H1 (cell line): ENCODE data around the gene GPATCH4. TPM values are rescaled to one million over a fixed set of nuclear protein-coding genes. Genes with fewer than 3 reads are reported as not detected.

ENCODE experiments used
- CTCF ChIA-PET: fragments of 300-600 bp; sonication (Branson Sonifier 250); formaldehyde crosslinking; loops from one replicate; lab custom pipeline; 2021; ENCODE audit not compliant: partially characterized antibody; lab: Charles Lee
- POLR2A ChIA-PET: fragments of 300-600 bp; sonication (Branson Sonifier 250); formaldehyde crosslinking; loops from one replicate; lab custom pipeline; 2021; ENCODE audit warnings: inconsistent platforms; ENCODE audit not compliant: partially characterized antibody; lab: Charles Lee
- DNase-seq, 2 experiments: peaks; one replicate each; pipeline versions ENCODE4 v3.0.0 to v3.0.0-alpha.2; 2010 to 2022; ENCODE audit warnings: low spot score in 2 of 2, low read depth in 1 of 2, mixed read lengths in 1 of 2
- FAIRE-seq: peaks from 2 replicates; lab custom pipeline; 2011; peaks lifted over from hg19 to GRCh38; lab: Jason Lieb, UNC
- H2AFZ ChIP-seq: 2 replicates; pipeline ENCODE4 v1.8.1; 2012; ENCODE audit warnings: low read length, inconsistent platforms
- H2AK5ac ChIP-seq: 2 replicates; pipeline ENCODE4 v1.6.1; 2013; ENCODE audit warnings: low read depth, low read length
- H2BK120ac ChIP-seq: replicated peaks from 2 replicates; pipeline ENCODE3; 2013; ENCODE audit warnings: low read depth, low read length, inconsistent platforms
- H2BK12ac ChIP-seq: 2 replicates; pipeline ENCODE4 v1.6.1; 2013; ENCODE audit warnings: low read depth, low read length
- H2BK15ac ChIP-seq: 2 replicates; pipeline ENCODE4 v1.6.1; 2013; ENCODE audit warnings: low read length
- H2BK20ac ChIP-seq: 2 replicates; pipeline ENCODE4 v1.6.1; 2013; ENCODE audit warnings: low read length
- H2BK5ac ChIP-seq: 2 replicates; pipeline ENCODE4 v1.6.1; 2013; ENCODE audit warnings: low read depth, low read length
- H3K14ac ChIP-seq: 2 replicates; pipeline ENCODE4 v1.6.1; 2013; ENCODE audit warnings: inconsistent platforms; ENCODE audit not compliant: insufficient read length
- H3K18ac ChIP-seq: 2 replicates; pipeline ENCODE4 v1.6.1; 2013; ENCODE audit warnings: low read length; ENCODE audit errors: extremely low read depth
- H3K23ac ChIP-seq: 2 replicates; pipeline ENCODE4 v1.6.1; 2013; ENCODE audit warnings: inconsistent platforms; ENCODE audit not compliant: insufficient read length
- H3K23me2 ChIP-seq: 2 replicates; pipeline ENCODE4 v1.6.1; 2013; ENCODE audit warnings: low read depth, low read length
- H3K27ac ChIP-seq: 2 replicates; pipeline ENCODE4 v1.6.1; 2011; ENCODE audit warnings: low read depth, low read length, inconsistent platforms
- H3K27me3 ChIP-seq, 4 experiments: replicated peaks in 1 of 4; 1 replicate in 1 of 4; 2 replicates in 3 of 4; pipeline versions ENCODE4 v1.6.1 to v1.8.1; 2011 to 2013; ENCODE audit warnings: low read length in 3 of 4, mild to moderate bottlenecking in 3 of 4, inconsistent platforms in 2 of 4, mixed read lengths in 2 of 4, moderate library complexity in 1 of 4; ENCODE audit not compliant: control insufficient read depth in 3 of 4, insufficient read depth in 3 of 4; ENCODE audit errors: extremely low read depth in 1 of 4
- H3K36me3 ChIP-seq, 4 experiments: 2 replicates each; pipeline versions ENCODE4 v1.6.1 to v1.8.1; 2011 to 2013; ENCODE audit warnings: mild to moderate bottlenecking in 4 of 4, low read length in 3 of 4, moderate library complexity in 2 of 4, control low read depth in 1 of 4, inconsistent platforms in 1 of 4; ENCODE audit not compliant: insufficient read depth in 4 of 4, control insufficient read depth in 2 of 4
- H3K4ac ChIP-seq: replicated peaks from 2 replicates; pipeline ENCODE3; 2013; ENCODE audit warnings: low read length, low read depth, mixed read lengths, inconsistent platforms; ENCODE audit not compliant: insufficient read length
- H3K4me1 ChIP-seq, 4 experiments: replicated peaks in 1 of 4; 1 replicate in 1 of 4; 2 replicates in 3 of 4; pipeline versions ENCODE4 v1.6.1 to v1.8.1; 2011 to 2013; ENCODE audit warnings: low read length in 3 of 4, inconsistent platforms in 2 of 4, mixed read lengths in 1 of 4; ENCODE audit not compliant: insufficient read depth in 4 of 4, control insufficient read depth in 3 of 4
- H3K4me2 ChIP-seq, 2 experiments: 2 replicates each; pipeline versions ENCODE4 v1.6.1 to v1.8.1; 2011 to 2013; ENCODE audit warnings: low read depth in 2 of 2, low read length in 2 of 2, control low read depth in 1 of 2, inconsistent platforms in 1 of 2, mild to moderate bottlenecking in 1 of 2; ENCODE audit not compliant: insufficient read depth in 1 of 2
- H3K4me3 ChIP-seq, 4 experiments: fragments of 200-600, 300-600 bp in 1 of 4; sonication (generic), shearing (Covaris generic), sonication (Bioruptor Twin) in 1 of 4; 2 replicates each; pipeline versions ENCODE4 v1.5.1 to v1.8.1; 2011 to 2016; ENCODE audit warnings: low read length in 4 of 4, low read depth in 3 of 4, control low read depth in 2 of 4, inconsistent platforms in 2 of 4, mild to moderate bottlenecking in 2 of 4, mixed read lengths in 1 of 4, moderate library complexity in 1 of 4; ENCODE audit not compliant: insufficient read depth in 2 of 4; ENCODE audit errors: extremely low read depth in 1 of 4
- H3K56ac ChIP-seq: replicated peaks from 2 replicates; pipeline ENCODE3; 2013; ENCODE audit warnings: low read depth, mild to moderate bottlenecking, mixed read lengths, low read length, inconsistent platforms; ENCODE audit not compliant: insufficient read length
- H3K79me1 ChIP-seq: 2 replicates; pipeline ENCODE4 v1.6.1; 2013; ENCODE audit warnings: low read depth, low read length, control low read depth
- H3K79me2 ChIP-seq, 2 experiments: 2 replicates each; pipeline versions ENCODE4 v1.6.1 to v1.8.1; 2012 to 2013; ENCODE audit warnings: low read length in 2 of 2, mild to moderate bottlenecking in 2 of 2, inconsistent platforms in 1 of 2; ENCODE audit not compliant: insufficient read depth in 2 of 2, control insufficient read depth in 1 of 2
- H3K9ac ChIP-seq, 4 experiments: replicated peaks in 1 of 4; 1 replicate in 1 of 4; 2 replicates in 3 of 4; pipeline versions ENCODE4 v1.6.1 to v1.8.1; 2011 to 2013; ENCODE audit warnings: low read depth in 3 of 4, low read length in 3 of 4, control low read depth in 2 of 4, mild to moderate bottlenecking in 2 of 4, moderate library complexity in 2 of 4, inconsistent platforms in 1 of 4; ENCODE audit errors: extremely low read depth in 1 of 4
- H3K9me3 ChIP-seq, 2 experiments: 2 replicates each; pipeline versions ENCODE4 v1.6.1 to v1.8.1; 2012 to 2013; ENCODE audit warnings: mild to moderate bottlenecking in 2 of 2, moderate library complexity in 2 of 2, control low read depth in 1 of 2, inconsistent platforms in 1 of 2, low read depth in 1 of 2, low read length in 1 of 2, mixed read lengths in 1 of 2; ENCODE audit not compliant: insufficient read depth in 2 of 2
- H4K20me1 ChIP-seq, 2 experiments: replicated peaks in 1 of 2; 2 replicates each; pipeline versions ENCODE3 to v1.8.1; 2011 to 2013; ENCODE audit warnings: inconsistent platforms in 2 of 2, low read length in 2 of 2, mild to moderate bottlenecking in 1 of 2; ENCODE audit not compliant: insufficient read depth in 2 of 2, control insufficient read depth in 1 of 2
- H4K5ac ChIP-seq: 2 replicates; pipeline ENCODE4 v1.6.1; 2013; ENCODE audit warnings: low read length, low read depth, mixed read lengths, inconsistent platforms; ENCODE audit not compliant: insufficient read length
- H4K8ac ChIP-seq: 2 replicates; pipeline ENCODE4 v1.8.0; 2013; ENCODE audit warnings: mild to moderate bottlenecking, moderate library complexity, low read length, inconsistent platforms; ENCODE audit not compliant: insufficient read depth; ENCODE audit errors: extremely low read depth
- H4K91ac ChIP-seq: replicated peaks from 2 replicates; pipeline ENCODE3; 2013; ENCODE audit warnings: low read length, mixed read lengths, inconsistent platforms; ENCODE audit not compliant: insufficient read length
- BRCA1 ChIP-seq: IDR thresholded peaks from 2 replicates; pipeline ENCODE4 v1.6.1; 2012; ENCODE audit warnings: low read depth, low read length, improper control_type of control experiment
- SRF ChIP-seq: IDR thresholded peaks from 2 replicates; pipeline ENCODE4 v1.6.1; 2011; ENCODE audit warnings: mild to moderate bottlenecking, low read depth, low read length, moderate library complexity
- TAF7 ChIP-seq: optimal IDR thresholded peaks from 2 replicates; pipeline ENCODE3; 2011; ENCODE audit warnings: low read depth, mild to moderate bottlenecking, inconsistent platforms, low read length, moderate library complexity, borderline replicate concordance
- WGBS, 2 experiments: shearing (Covaris generic) in 1 of 2; methylation state at CpG; one replicate each; pipeline versions ENCODE4 v1.1.6 to v1.1.7; 2013 to 2015; ENCODE audit warnings: low lambda C conversion rate in 2 of 2, mixed read lengths in 2 of 2, inconsistent platforms in 1 of 2, low coverage in 1 of 2, missing lambda C conversion rate in 1 of 2; ENCODE audit not compliant: insufficient replicate concordance in 2 of 2, insufficient coverage in 1 of 2, insufficient read length in 1 of 2; ENCODE audit errors: extremely low coverage in 1 of 2, missing lambda C conversion rate in 1 of 2; 5-methylcytosine and 5-hydroxymethylcytosine counted together
- polyA plus RNA-seq, 7 experiments: library from polyadenylated mRNA; depleted of rRNA in 3 of 7; stranded (reverse) in 5 of 7; unstranded in 2 of 7; fragments of >200 nt in 5 of 7; fragments of 200-250 nt in 2 of 7; gene quantifications; 1 replicate in 5 of 7; 2 replicates in 1 of 7; 4 replicates in 1 of 7; pipeline versions ENCODE4 v1.2.1 to v1.2.3, GENCODE V29; 2011 to 2013; ENCODE audit warnings: missing spikeins in 2 of 7, mixed read lengths in 2 of 7
- total RNA-seq: library from RNA; stranded (reverse); fragmentation: NEBNext Ultra II Directional; extraction: Animal tissue kit (Norgen Biotek cat#: 25700); gene quantifications from 2 replicates; pipeline ENCODE4 v1.2.1, GENCODE V29; 2021

The GPATCH4 gene
- total and polyA plus RNA-seq, 2 of the 8 experiments (the other 6 are each of a cell fraction or from before 2014, with no cell fraction given) = 20.5 to 47.9 TPM

GRCh38 chr1:156590326-156591180, 10.7 kb downstream of the GPATCH4 start:
- Histone ChIP-seq H3K18ac (no peak overlapping the region), H3K9ac (no peak overlapping the region), H3K27ac (no peak overlapping the region), H3K79me1 (0 out of 2 replicates have a peak, but pooled peaks cover 2% of the 10 kb centered on the region), H4K20me1 (peaks cover 0 to 5% of the 10 kb centered on the region in 2 experiments), H3K4me1 (peaks cover 0 to 10% (median 2%) of the 10 kb centered on the region in 4 experiments; a peak in 4 of 7 replicates), H3K23me2 (peaks cover 10% of the 10 kb centered on the region), H4K5ac (no peak overlapping the region), H2BK120ac (no peak overlapping the region), H2AFZ (no peak overlapping the region), H3K4me2 (peak overlapping the region; percentile 68 to 87), H4K8ac (no peak overlapping the region), H3K23ac (no peak overlapping the region), H3K14ac (no peak overlapping the region), H2BK15ac (no peak overlapping the region), H2BK5ac (no peak overlapping the region), H3K27me3 (no peaks in the 10 kb centered on the region), H3K56ac (no peak overlapping the region), H2BK12ac (no peak overlapping the region), H3K79me2 (no peaks in the 10 kb centered on the region), H3K4me3 (peak overlapping the region in 2 of 4 experiments; percentile 76 to 86; a peak in 5 of 8 replicates), H3K9me3 (no peaks in the 10 kb centered on the region), H3K36me3 (peaks cover 6 to 24% (median 13%) of the 10 kb centered on the region in 4 experiments), H2AK5ac (no peak overlapping the region), H2BK20ac (no peak overlapping the region), H4K91ac (peak overlapping the region; percentile 5), H3K4ac (no peak overlapping the region)
- peak; percentile 70 for TF ChIP-seq TAF7
- TF ChIP-seq SRF = no peak
- TF ChIP-seq BRCA1 = no peak
- DNase-seq (no peak), FAIRE-seq (no peak)
- POLR2A ChIA-PET = interaction anchor here (0.8 to 5.1 kb wide), 24 partner anchors 8 to 177 kb away, joined by 3 to 66 read pairs (median 5); partner anchors contain the start of genes GPATCH4, MEF2D, PRCC and TTC24
- CTCF ChIA-PET = interaction anchor here (0.7 to 5.3 kb wide), 16 partner anchors 10 to 205 kb away, joined by 3 to 45 read pairs (median 4); partner anchors contain the start of genes GPATCH4 and HAPLN2
- WGBS, 2 experiments = 87% methylated on average over 10 of the region's 10 CpGs; no CpG with 5 or more reads in 1 of the 2 experiments
